Parathyroid adenoma (tissue), 2 donors: ENCODE data around the gene AMOTL1.

ENCODE experiments used
- H2AFZ ChIP-seq: fragments of 300-600 bp; sonication (generic); one replicate; pipeline ENCODE4 v1.7.0; 2017; ENCODE audit warnings: antibody characterized with exemption, mild to moderate bottlenecking
- H3K27ac ChIP-seq: fragments of 300-600 bp; sonication (generic); one replicate; pipeline ENCODE4 v1.7.0; 2017
- H3K27me3 ChIP-seq: fragments of 300-600 bp; sonication (generic); one replicate; pipeline ENCODE4 v1.7.0; 2017; ENCODE audit warnings: low read length; ENCODE audit not compliant: control insufficient read depth, insufficient read depth
- H3K36me3 ChIP-seq: fragments of 300-600 bp; sonication (generic); one replicate; pipeline ENCODE4 v1.7.0; 2017; ENCODE audit warnings: low read length; ENCODE audit not compliant: control insufficient read depth, insufficient read depth
- H3K4me1 ChIP-seq: fragments of 300-600 bp; sonication (generic); one replicate; pipeline ENCODE4 v1.7.0; 2017; ENCODE audit warnings: control low read depth
- H3K4me2 ChIP-seq: fragments of 300-600 bp; sonication (generic); one replicate; pipeline ENCODE4 v1.7.0; 2017; ENCODE audit warnings: low read length
- H3K4me3 ChIP-seq: fragments of 300-600 bp; sonication (generic); one replicate; pipeline ENCODE4 v1.7.0; 2017; ENCODE audit warnings: low read depth, low read length
- H3K79me2 ChIP-seq: fragments of 300-600 bp; sonication (generic); one replicate; pipeline ENCODE4 v1.7.0; 2017; ENCODE audit warnings: control low read depth
- H3K9ac ChIP-seq: fragments of 300-600 bp; sonication (generic); one replicate; pipeline ENCODE4 v1.7.0; 2017; ENCODE audit warnings: mild to moderate bottlenecking
- H3K9me3 ChIP-seq: fragments of 300-600 bp; sonication (generic); one replicate; pipeline ENCODE4 v1.7.0; 2017; ENCODE audit warnings: low read length; ENCODE audit not compliant: control insufficient read depth
- CTCF ChIP-seq: fragments of 300-600 bp; sonication (generic); IDR thresholded peaks from one replicate; pipeline ENCODE4 v1.7.0; 2017; ENCODE audit warnings: antibody characterized with exemption, mild to moderate bottlenecking
- donor health status: primary hyperparathyroidism.

AMOTL1 gene

DNA sequence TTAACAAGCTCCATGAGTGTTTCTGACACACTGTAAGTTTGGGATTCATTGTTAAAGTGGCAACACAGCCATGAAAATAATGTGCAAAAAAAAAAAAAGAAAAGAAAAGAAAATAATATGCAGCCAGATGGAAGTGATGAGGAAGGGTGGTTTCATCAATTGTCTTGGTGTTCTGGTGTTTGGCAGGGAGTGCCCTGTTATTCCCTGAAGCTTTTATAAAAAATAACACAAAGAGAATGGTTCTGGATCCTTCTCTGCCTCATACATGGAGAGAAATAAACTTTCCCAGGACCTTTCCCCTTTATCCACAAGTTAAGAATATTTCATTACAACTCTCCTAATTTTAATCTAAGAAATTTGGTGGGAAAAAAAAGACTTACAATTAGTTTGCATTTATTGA, 16.7 kb downstream of the AMOTL1 start:
- H3K4me1 ChIP-seq = peaks cover 11% of the 10 kb centered on the region

GRCh38 chr11:94785509-94785908, 17.4 kb downstream of the AMOTL1 start:
- Histone ChIP-seq H3K4me2 (no peak overlapping the region), H3K4me3 (no peak overlapping the region), H3K4me1 (peaks cover 8% of the 10 kb centered on the region), H3K79me2 (peaks cover 8% of the 10 kb centered on the region), H2AFZ (no peak overlapping the region), H3K9me3 (no peaks in the 10 kb centered on the region), H3K36me3 (no peaks in the 10 kb centered on the region), H3K27ac (no peak overlapping the region), H3K9ac (no peak overlapping the region), H3K27me3 (no peaks in the 10 kb centered on the region)
- no peak for TF ChIP-seq CTCF

More for the DNA sequence above, 16.7 kb downstream of the AMOTL1 start:
- no peak overlapping the region for H3K27ac ChIP-seq
- no peak overlapping the region for H2AFZ ChIP-seq
- no peaks in the 10 kb centered on the region for H3K36me3 ChIP-seq
- H3K9ac ChIP-seq = no peak overlapping the region
- no peak overlapping the region for H3K4me2 ChIP-seq
- no peaks in the 10 kb centered on the region for H3K9me3 ChIP-seq
- no peak overlapping the region for H3K4me3 ChIP-seq
- TF ChIP-seq CTCF = no peak
- peaks cover 8% of the 10 kb centered on the region for H3K79me2 ChIP-seq
- no peaks in the 10 kb centered on the region for H3K27me3 ChIP-seq

GRCh38 chr11:94786264-94787126, 18.3 kb downstream of the AMOTL1 start:
- peak; percentile 49 for TF ChIP-seq CTCF
- Histone ChIP-seq H3K27me3 (no peaks in the 10 kb centered on the region), H2AFZ (no peak overlapping the region), H3K9me3 (no peaks in the 10 kb centered on the region), H3K27ac (no peak overlapping the region), H3K4me3 (no peak overlapping the region), H3K36me3 (no peaks in the 10 kb centered on the region), H3K4me2 (no peak overlapping the region), H3K79me2 (peaks cover 8% of the 10 kb centered on the region), H3K9ac (no peak overlapping the region), H3K4me1 (peaks cover 8% of the 10 kb centered on the region)

DNA sequence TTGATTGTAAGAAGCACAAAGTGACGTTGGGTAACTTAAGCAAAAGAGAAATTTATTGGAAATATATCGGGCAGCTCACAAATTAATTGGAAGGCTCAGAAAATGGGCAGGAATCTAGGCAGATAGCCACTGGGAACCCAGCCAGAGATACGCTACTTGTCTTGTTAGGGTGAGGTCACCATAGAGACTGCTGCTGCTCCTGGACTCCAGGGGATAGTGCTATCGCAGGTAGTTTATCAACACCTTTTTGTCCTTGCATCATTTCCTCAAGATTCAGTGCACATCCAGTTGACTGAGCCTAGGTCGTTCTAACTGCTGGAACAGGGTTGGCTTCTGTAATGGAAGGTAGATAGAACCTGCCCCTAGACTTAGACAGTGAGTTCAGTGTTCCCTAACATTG, 19.6 kb downstream of the AMOTL1 start:
- no peak overlapping the region for H3K4me3 ChIP-seq
- no peaks in the 10 kb centered on the region for H3K9me3 ChIP-seq
- H3K27me3 ChIP-seq = no peaks in the 10 kb centered on the region
- TF ChIP-seq CTCF = no peak
- no peak overlapping the region for H3K27ac ChIP-seq
- H3K4me2 ChIP-seq = no peak overlapping the region
- no peaks in the 10 kb centered on the region for H3K36me3 ChIP-seq
- no peak overlapping the region for H2AFZ ChIP-seq
- H3K4me1 ChIP-seq = peaks cover 8% of the 10 kb centered on the region
- H3K9ac ChIP-seq = no peak overlapping the region
- H3K79me2 ChIP-seq = peaks cover 8% of the 10 kb centered on the region

- Histone ChIP-seq H3K4me2 (no peak overlapping the region), H2AFZ (no peak overlapping the region), H3K9ac (no peak overlapping the region), H3K27me3 (no peaks in the 10 kb centered on the region), H3K27ac (no peak overlapping the region), H3K4me3 (no peak overlapping the region), H3K9me3 (no peaks in the 10 kb centered on the region), H3K36me3 (no peaks in the 10 kb centered on the region), H3K4me1 (peaks cover 8% of the 10 kb centered on the region), H3K79me2 (peaks cover 8% of the 10 kb centered on the region)
- no peak for TF ChIP-seq CTCF
These were observed 20.2 kb downstream of the AMOTL1 start for GRCh38 chr11:94788396-94788795.
